CD14-positive monocyte (primary cell): ENCODE measurements around the gene ABTB2. TPM values are rescaled to one million over a fixed set of nuclear protein-coding genes. Genes with fewer than 3 reads are reported as not detected.

Experiments used
- DNase-seq, 3 donors: peaks; one replicate each; pipeline ENCODE4 v3.0.0-alpha.2; 2011 to 2022
- H2AFZ ChIP-seq: 2 replicates; pipeline ENCODE4 v1.6.0; 2012; ENCODE audit warnings: mild to moderate bottlenecking, low read depth, low read length, inconsistent platforms; ENCODE audit not compliant: insufficient read depth, poor library complexity, severe bottlenecking
- H3K27ac ChIP-seq, 2 donors: 1 replicate in 1 of 2; 2 replicates in 1 of 2; pipeline ENCODE4 v1.5.1; 2012 to 2013; ENCODE audit warnings: low read length in 2 of 2, control low read depth in 1 of 2, inconsistent platforms in 1 of 2, low read depth in 1 of 2, mild to moderate bottlenecking in 1 of 2
- H3K27me3 ChIP-seq, 2 donors: one replicate each; pipeline versions ENCODE4 v1.6.0 to v1.6.1; 2011 to 2013; ENCODE audit warnings: low read length in 2 of 2; ENCODE audit not compliant: control insufficient read depth in 2 of 2, insufficient read depth in 2 of 2
- H3K36me3 ChIP-seq, 2 donors: replicated peaks in 1 of 2; 1 replicate in 1 of 2; 2 replicates in 1 of 2; pipeline versions ENCODE4 v1.5.1 to v1.6.1; 2012 to 2013; ENCODE audit warnings: low read length in 2 of 2, control low read depth in 1 of 2, inconsistent platforms in 1 of 2, mild to moderate bottlenecking in 1 of 2; ENCODE audit not compliant: insufficient read depth in 2 of 2, control insufficient read depth in 1 of 2
- H3K4me1 ChIP-seq, 2 donors: 1 replicate in 1 of 2; 2 replicates in 1 of 2; pipeline versions ENCODE4 v1.5.1 to v1.6.1; 2012 to 2013; ENCODE audit warnings: low read length in 2 of 2, control low read depth in 1 of 2, inconsistent platforms in 1 of 2, mild to moderate bottlenecking in 1 of 2, moderate library complexity in 1 of 2; ENCODE audit not compliant: insufficient read depth in 2 of 2, control insufficient read depth in 1 of 2
- H3K4me2 ChIP-seq: replicated peaks from 2 replicates; pipeline ENCODE3; 2012; ENCODE audit warnings: low read length, moderate library complexity, mild to moderate bottlenecking; ENCODE audit not compliant: poor library complexity, severe bottlenecking; ENCODE audit errors: extremely low read depth
- H3K4me3 ChIP-seq, 3 experiments: fragments of 200-600 bp in 1 of 3; sonication (generic) in 1 of 3; replicated peaks in 1 of 3; 1 replicate in 2 of 3; 2 replicates in 1 of 3; pipeline ENCODE4 v1.5.1; 2011 to 2013; ENCODE audit warnings: low read length in 3 of 3, mild to moderate bottlenecking in 3 of 3, control low read depth in 2 of 3, low read depth in 2 of 3, inconsistent platforms in 1 of 3, moderate library complexity in 1 of 3
- H3K79me2 ChIP-seq: 2 replicates; pipeline ENCODE4 v1.6.0; 2012; ENCODE audit warnings: mild to moderate bottlenecking, control low read depth, inconsistent platforms, low read length, moderate library complexity; ENCODE audit not compliant: insufficient read depth
- H3K9ac ChIP-seq: 2 replicates; pipeline ENCODE4 v1.6.0; 2017; ENCODE audit warnings: low read length, mild to moderate bottlenecking; ENCODE audit not compliant: insufficient read depth, poor library complexity, severe bottlenecking
- H3K9me3 ChIP-seq, 2 donors: replicated peaks in 1 of 2; 1 replicate in 1 of 2; 2 replicates in 1 of 2; pipeline versions ENCODE4 v1.5.1 to v1.6.1; 2012 to 2013; ENCODE audit warnings: low read length in 2 of 2, control low read depth in 1 of 2; ENCODE audit not compliant: control insufficient read depth in 1 of 2, insufficient read depth in 1 of 2
- H4K20me1 ChIP-seq: 2 replicates; pipeline ENCODE4 v1.6.0; 2012; ENCODE audit warnings: mild to moderate bottlenecking, low read length, control low read depth, moderate library complexity; ENCODE audit not compliant: insufficient read depth
- H3K27ac Mint-ChIP-seq, 7 donors: one replicate each; pipeline ENCODE4 v1.8.0; 2020; ENCODE audit warnings: mild to moderate bottlenecking in 7 of 7, mixed read lengths in 7 of 7, moderate library complexity in 6 of 7, inconsistent platforms in 2 of 7
- H3K27me3 Mint-ChIP-seq, 3 donors: one replicate each; pipeline ENCODE4 v1.8.0; 2021 to 2022; ENCODE audit warnings: low read depth in 3 of 3, mild to moderate bottlenecking in 3 of 3, mixed read lengths in 3 of 3, moderate library complexity in 3 of 3, inconsistent platforms in 1 of 3
- H3K36me3 Mint-ChIP-seq, 2 donors: one replicate each; pipeline ENCODE4 v1.8.0; 2020; ENCODE audit warnings: mixed read lengths in 2 of 2, inconsistent platforms in 1 of 2, mild to moderate bottlenecking in 1 of 2
- H3K4me1 Mint-ChIP-seq: one replicate; pipeline ENCODE4 v1.8.0; 2020; ENCODE audit warnings: mild to moderate bottlenecking, mixed read lengths
- H3K4me3 Mint-ChIP-seq, 2 donors: one replicate each; pipeline ENCODE4 v1.8.0; 2020; ENCODE audit warnings: mild to moderate bottlenecking in 2 of 2, mixed read lengths in 2 of 2, moderate library complexity in 1 of 2
- H3K9me3 Mint-ChIP-seq, 7 donors: one replicate each; pipeline ENCODE4 v1.8.0; 2020 to 2022; ENCODE audit warnings: mixed read lengths in 7 of 7, mild to moderate bottlenecking in 6 of 7, moderate library complexity in 6 of 7, inconsistent platforms in 2 of 7
- WGBS: methylation state at CpG from one replicate; pipeline ENCODE4 v1.1.5; 2013; ENCODE audit warnings: missing lambda C conversion rate; ENCODE audit not compliant: insufficient coverage; 5-methylcytosine and 5-hydroxymethylcytosine counted together
- intact Hi-C, 2 donors: fragments of 100-400 bp; cut with micrococcal nuclease; formaldehyde crosslinking; loops; one replicate each; pipeline versions ENCODE4 v1.15.0 to v1.15.1; 2023
- polyA plus RNA-seq, 3 donors: library from polyadenylated mRNA; depleted of rRNA in 1 of 3; unstranded in 2 of 3; stranded (reverse) in 1 of 3; fragments of 300-500 nt in 2 of 3; fragments of >200 nt in 1 of 3; fragmentation: Illumina TruSeq in 2 of 3; gene quantifications; 1 replicate in 2 of 3; 2 replicates in 1 of 3; pipeline ENCODE4 v1.2.3, GENCODE V29; 2012 to 2021
- TF ChIP-seq, protein P1 (sequence below): fragments of 200-600 bp; IDR thresholded peaks from one replicate; pipeline ENCODE4 v1.8.0; 2022; ENCODE audit warnings: antibody characterized with exemption, mild to moderate bottlenecking

The ABTB2 gene
- polyA plus RNA-seq, 3 donors = 0.25 to 1.7 (median 0.26) TPM

GRCh38 chr11:34290926-34291325 is 66.9 kb downstream of the ABTB2 start:
- no peak overlapping the region for H2AFZ ChIP-seq
- no peaks in the 10 kb centered on the region for H3K9me3 ChIP-seq
- H3K36me3 ChIP-seq = no peaks in the 10 kb centered on the region
- Mint-ChIP-seq H3K27me3 (peaks cover 0 to 5% (median 0%) of the 10 kb centered on the region in 3 donors), H3K4me3 (no peak overlapping the region), H3K9me3 (peaks cover 0 to 1% (median 0%) of the 10 kb centered on the region in 7 donors), H3K36me3 (no peaks in the 10 kb centered on the region), H3K27ac (peak overlapping the region in 1 of 7 donors; percentile 27), H3K4me1 (no peaks in the 10 kb centered on the region)
- no peak overlapping the region for H3K4me2 ChIP-seq
- TF ChIP-seq, protein P1, sequence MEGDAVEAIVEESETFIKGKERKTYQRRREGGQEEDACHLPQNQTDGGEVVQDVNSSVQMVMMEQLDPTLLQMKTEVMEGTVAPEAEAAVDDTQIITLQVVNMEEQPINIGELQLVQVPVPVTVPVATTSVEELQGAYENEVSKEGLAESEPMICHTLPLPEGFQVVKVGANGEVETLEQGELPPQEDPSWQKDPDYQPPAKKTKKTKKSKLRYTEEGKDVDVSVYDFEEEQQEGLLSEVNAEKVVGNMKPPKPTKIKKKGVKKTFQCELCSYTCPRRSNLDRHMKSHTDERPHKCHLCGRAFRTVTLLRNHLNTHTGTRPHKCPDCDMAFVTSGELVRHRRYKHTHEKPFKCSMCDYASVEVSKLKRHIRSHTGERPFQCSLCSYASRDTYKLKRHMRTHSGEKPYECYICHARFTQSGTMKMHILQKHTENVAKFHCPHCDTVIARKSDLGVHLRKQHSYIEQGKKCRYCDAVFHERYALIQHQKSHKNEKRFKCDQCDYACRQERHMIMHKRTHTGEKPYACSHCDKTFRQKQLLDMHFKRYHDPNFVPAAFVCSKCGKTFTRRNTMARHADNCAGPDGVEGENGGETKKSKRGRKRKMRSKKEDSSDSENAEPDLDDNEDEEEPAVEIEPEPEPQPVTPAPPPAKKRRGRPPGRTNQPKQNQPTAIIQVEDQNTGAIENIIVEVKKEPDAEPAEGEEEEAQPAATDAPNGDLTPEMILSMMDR = no peak
- no peak overlapping the region for H3K27ac ChIP-seq
- H3K79me2 ChIP-seq = no peaks in the 10 kb centered on the region
- H3K27me3 ChIP-seq = no peaks in the 10 kb centered on the region
- intact Hi-C loops = no loop called here
- WGBS = no CpG with 5 or more reads among the region's 1 CpG
- DNase-seq = no peak
- H3K9ac ChIP-seq = no peak overlapping the region
- H3K4me1 ChIP-seq = no peaks in the 10 kb centered on the region
- H4K20me1 ChIP-seq = no peaks in the 10 kb centered on the region
- no peak overlapping the region for H3K4me3 ChIP-seq

GRCh38 chr11:34288492-34288891 is 69.3 kb downstream of the ABTB2 start:
- Histone ChIP-seq H3K27ac (no peak overlapping the region), H2AFZ (no peak overlapping the region), H3K4me2 (no peak overlapping the region), H4K20me1 (no peaks in the 10 kb centered on the region), H3K27me3 (no peaks in the 10 kb centered on the region), H3K9ac (no peak overlapping the region), H3K79me2 (no peaks in the 10 kb centered on the region), H3K36me3 (no peaks in the 10 kb centered on the region), H3K4me1 (no peaks in the 10 kb centered on the region), H3K9me3 (no peaks in the 10 kb centered on the region), H3K4me3 (no peak overlapping the region)
- Mint-ChIP-seq H3K9me3 (no peaks in the 10 kb centered on the region), H3K27ac (no peak overlapping the region), H3K4me1 (no peaks in the 10 kb centered on the region), H3K36me3 (no peaks in the 10 kb centered on the region), H3K4me3 (no peak overlapping the region), H3K27me3 (peaks cover 0 to 5% (median 2%) of the 10 kb centered on the region in 3 donors)
- DNase-seq = no peak
- 93% methylated on average over 3 of the region's 7 CpGs for WGBS
- TF ChIP-seq, protein P1 = no peak
- intact Hi-C loops = no loop called here
